Common myeloid progenitor, CD34-positive (primary cell): Measurements from ENCODE around the gene TSPEAR.

ENCODE experiments used
- CTCF ChIA-PET: fragments of 350-600 bp; sonication (Branson Sonifier 250); formaldehyde crosslinking; loops from one replicate; lab custom pipeline; 2021; ENCODE audit warnings: antibody characterized with exemption; lab: Charles Lee
- POLR2A ChIA-PET: fragments of 350-600 bp; sonication (Branson Sonifier 250); formaldehyde crosslinking; loops from one replicate; lab custom pipeline; 2021; ENCODE audit warnings: antibody characterized with exemption; lab: Charles Lee
- DNase-seq, 3 donors: peaks; one replicate each; pipeline versions ENCODE4 v3.0.0 to v3.0.0-alpha.2; 2013
- H3K27ac ChIP-seq, 2 experiments: 1 replicate in 1 of 2; 2 replicates in 1 of 2; pipeline ENCODE4 v1.7.0; 2013; ENCODE audit warnings: inconsistent platforms in 2 of 2, low read length in 2 of 2, mild to moderate bottlenecking in 2 of 2, low read depth in 1 of 2, moderate library complexity in 1 of 2; ENCODE audit not compliant: severe bottlenecking in 2 of 2, insufficient read depth in 1 of 2, poor library complexity in 1 of 2
- H3K27me3 ChIP-seq, 5 experiments: replicated peaks in 2 of 5; 1 replicate in 3 of 5; 2 replicates in 2 of 5; pipeline versions ENCODE4 v1.6.1 to v1.7.0; 2013; ENCODE audit warnings: low read length in 4 of 5, mild to moderate bottlenecking in 2 of 5, moderate library complexity in 2 of 5, inconsistent platforms in 1 of 5; ENCODE audit not compliant: insufficient read depth in 5 of 5, control insufficient read depth in 4 of 5
- H3K36me3 ChIP-seq, 4 experiments: 1 replicate in 2 of 4; 2 replicates in 2 of 4; pipeline versions ENCODE4 v1.6.1 to v1.7.0; 2013; ENCODE audit warnings: low read length in 3 of 4, control low read depth in 1 of 4, mild to moderate bottlenecking in 1 of 4; ENCODE audit not compliant: control insufficient read depth in 4 of 4, insufficient read depth in 4 of 4
- H3K4me1 ChIP-seq, 4 experiments: 1 replicate in 3 of 4; 2 replicates in 1 of 4; pipeline versions ENCODE4 v1.6.1 to v1.7.1; 2013; ENCODE audit warnings: low read length in 3 of 4, mild to moderate bottlenecking in 3 of 4, control low read depth in 1 of 4, inconsistent platforms in 1 of 4, moderate library complexity in 1 of 4; ENCODE audit not compliant: control insufficient read depth in 4 of 4, insufficient read depth in 4 of 4; ENCODE audit errors: control extremely low read depth in 1 of 4
- H3K4me3 ChIP-seq, 7 experiments: 1 replicate in 4 of 7; 2 replicates in 3 of 7; pipeline versions ENCODE4 v1.5.1 to v1.7.0; 2013; ENCODE audit warnings: mild to moderate bottlenecking in 7 of 7, low read length in 6 of 7, moderate library complexity in 6 of 7, inconsistent platforms in 2 of 7, low read depth in 2 of 7, control low read depth in 1 of 7; ENCODE audit not compliant: insufficient read depth in 4 of 7, control insufficient read depth in 1 of 7; ENCODE audit errors: extremely low read depth in 1 of 7
- H3K9me3 ChIP-seq, 5 experiments: 1 replicate in 4 of 5; 2 replicates in 1 of 5; pipeline versions ENCODE4 v1.6.1 to v1.7.1; 2013; ENCODE audit warnings: low read length in 4 of 5, mild to moderate bottlenecking in 2 of 5, inconsistent platforms in 1 of 5, low read depth in 1 of 5, moderate library complexity in 1 of 5; ENCODE audit not compliant: control insufficient read depth in 4 of 5, insufficient read depth in 2 of 5; ENCODE audit errors: control extremely low read depth in 1 of 5
- WGBS: methylation state at CpG from one replicate; pipeline ENCODE4 v1.1.5; 2013; ENCODE audit not compliant: insufficient coverage; 5-methylcytosine and 5-hydroxymethylcytosine counted together

Gene TSPEAR

GRCh38 chr21:44618504-44618903 lies 92.9 kb downstream of the TSPEAR start:
- no peaks in the 10 kb centered on the region for H3K4me1 ChIP-seq
- no peaks in the 10 kb centered on the region for H3K36me3 ChIP-seq
- DNase-seq: peak in 2 of 3 donors; percentile 4 to 8
- 45% methylated on average over 2 of the region's 4 CpGs for WGBS
- H3K4me3 ChIP-seq: no peak overlapping the region
- H3K27ac ChIP-seq: no peak overlapping the region
- ChIA-PET CTCF (no interaction called here), POLR2A (no interaction called here)
- peaks cover 0 to 2% (median 0%) of the 10 kb centered on the region in 5 experiments for H3K27me3 ChIP-seq
- H3K9me3 ChIP-seq: peaks cover 0 to 26% (median 11%) of the 10 kb centered on the region in 5 experiments

GRCh38 chr21:44617071-44617501 lies 94.3 kb downstream of the TSPEAR start:
- Histone ChIP-seq H3K27me3 (peaks cover 0 to 2% (median 0%) of the 10 kb centered on the region in 5 experiments), H3K9me3 (peaks cover 0 to 15% (median 6%) of the 10 kb centered on the region in 5 experiments), H3K36me3 (no peaks in the 10 kb centered on the region), H3K27ac (no peak overlapping the region), H3K4me1 (no peaks in the 10 kb centered on the region), H3K4me3 (no peak overlapping the region)
- ChIA-PET POLR2A (no interaction called here), CTCF (no interaction called here)
- DNase-seq: no peak
- 85% methylated on average over 8 of the region's 8 CpGs for WGBS

GRCh38 chr21:44616591-44616926 lies 94.8 kb downstream of the TSPEAR start:
- H3K9me3 ChIP-seq: peaks cover 0 to 14% (median 7%) of the 10 kb centered on the region in 5 experiments
- H3K4me1 ChIP-seq: no peaks in the 10 kb centered on the region
- H3K27ac ChIP-seq: no peak overlapping the region
- H3K36me3 ChIP-seq: no peaks in the 10 kb centered on the region
- 89% methylated on average over 16 of the region's 16 CpGs for WGBS
- CTCF ChIA-PET: no interaction called here
- POLR2A ChIA-PET: no interaction called here
- H3K27me3 ChIP-seq: peaks cover 0 to 2% (median 0%) of the 10 kb centered on the region in 5 experiments
- no peak for DNase-seq
- no peak overlapping the region for H3K4me3 ChIP-seq

GRCh38 chr21:44615911-44616590 lies 95.3 kb downstream of the TSPEAR start:
- WGBS: 90% methylated on average over 16 of the region's 17 CpGs
- Histone ChIP-seq H3K4me3 (no peak overlapping the region), H3K36me3 (no peaks in the 10 kb centered on the region), H3K4me1 (no peaks in the 10 kb centered on the region), H3K27me3 (peaks cover 0 to 2% (median 0%) of the 10 kb centered on the region in 5 experiments), H3K9me3 (peaks cover 0 to 15% (median 7%) of the 10 kb centered on the region in 5 experiments), H3K27ac (no peak overlapping the region)
- no peak for DNase-seq
- CTCF ChIA-PET: no interaction called here
- POLR2A ChIA-PET: no interaction called here

GRCh38 chr21:44615466-44615865 lies 95.9 kb downstream of the TSPEAR start:
- CTCF ChIA-PET: no interaction called here

GRCh38 chr21:44614961-44615391 lies 96.4 kb downstream of the TSPEAR start:
- Histone ChIP-seq H3K4me1 (no peaks in the 10 kb centered on the region), H3K36me3 (no peaks in the 10 kb centered on the region), H3K27me3 (peaks cover 0 to 2% (median 0%) of the 10 kb centered on the region in 5 experiments), H3K9me3 (peaks cover 0 to 15% (median 8%) of the 10 kb centered on the region in 5 experiments), H3K27ac (no peak overlapping the region), H3K4me3 (no peak overlapping the region)
- POLR2A ChIA-PET: no interaction called here
- CTCF ChIA-PET: no interaction called here
- no peak for DNase-seq
- WGBS: 95% methylated on average over 24 of the region's 28 CpGs

More at GRCh38 chr21:44615466-44615865, 95.9 kb downstream of the TSPEAR start:
- Histone ChIP-seq H3K36me3 (no peaks in the 10 kb centered on the region), H3K27ac (no peak overlapping the region), H3K4me3 (no peak overlapping the region), H3K4me1 (no peaks in the 10 kb centered on the region), H3K9me3 (peaks cover 0 to 17% (median 9%) of the 10 kb centered on the region in 5 experiments), H3K27me3 (peaks cover 0 to 2% (median 0%) of the 10 kb centered on the region in 5 experiments)
- no peak for DNase-seq
- 100% methylated on average over 1 of the region's 8 CpGs for WGBS
- POLR2A ChIA-PET: no interaction called here

GRCh38 chr21:44614161-44614631 lies 97.2 kb downstream of the TSPEAR start:
- POLR2A ChIA-PET: no interaction called here
- Histone ChIP-seq H3K27ac (no peak overlapping the region), H3K27me3 (no peaks in the 10 kb centered on the region), H3K4me3 (no peak overlapping the region), H3K4me1 (no peaks in the 10 kb centered on the region), H3K9me3 (peaks cover 0 to 20% (median 6%) of the 10 kb centered on the region in 5 experiments), H3K36me3 (no peaks in the 10 kb centered on the region)
- no peak for DNase-seq
- 93% methylated on average over 17 of the region's 20 CpGs for WGBS
- CTCF ChIA-PET: no interaction called here
